22Rv1 (cell line): ENCODE results near the gene L3HYPDH.

Experiments used
- H3K27ac ChIP-seq: fragments of 450-650 bp; 2 replicates; pipeline ENCODE4 v1.5.1; 2017
- CTCF ChIP-seq: fragments of 450-650 bp; IDR thresholded peaks from 2 replicates; pipeline ENCODE4 v1.5.1; 2017; ENCODE audit warnings: mild to moderate bottlenecking
- ZFX ChIP-seq: fragments of 450-650 bp; IDR thresholded peaks from 2 replicates; pipeline ENCODE4 v1.6.1; 2017; ENCODE audit warnings: antibody characterized with exemption, borderline replicate concordance

L3HYPDH gene

GRCh38 chr14:59427653-59428580 is 56.3 kb downstream of the L3HYPDH start:
- TF ChIP-seq ZFX, result no peak
- no peak for TF ChIP-seq CTCF
- no peak overlapping the region for H3K27ac ChIP-seq

GRCh38 chr14:59425322-59425935 is 58.8 kb downstream of the L3HYPDH start:
- TF ChIP-seq ZFX, result no peak
- no peak for TF ChIP-seq CTCF
- no peak overlapping the region for H3K27ac ChIP-seq

GRCh38 chr14:59424341-59425071 is 59.7 kb downstream of the L3HYPDH start:
- H3K27ac ChIP-seq, result no peak overlapping the region
- TF ChIP-seq CTCF, result no peak
- no peak for TF ChIP-seq ZFX
